ENCODE data around the gene TOP1. TPM values are rescaled to one million over a fixed set of nuclear protein-coding genes. Genes with fewer than 3 reads are reported as not detected.
A peak's percentile ranks its signal among the peaks of the same experiment; 100 is the strongest.

The TOP1 gene
- polyA plus RNA-seq, 1 of the 3 experiments (the other 2 are of a cell fraction): 11.9 TPM

- TF ChIP-seq MAX (IDR thresholded peaks at IDR 0.05; ENCODE audit: low read depth): no peak
- no peak for TF ChIP-seq POLR2AphosphoS5 (IDR thresholded peaks at IDR 0.05; ENCODE audit: low read depth, low read length)
- TF ChIP-seq MXI1 (IDR thresholded peaks at IDR 0.05; ENCODE audit: low read depth, low read length): no peak
- no peak for TF ChIP-seq NRF1 (IDR thresholded peaks at IDR 0.05; ENCODE audit: low read depth, low read length)
- no peak for TF ChIP-seq TAF1 (IDR thresholded peaks at IDR 0.05; ENCODE audit: borderline replicate concordance, low read depth, low read length)
- TF ChIP-seq EZH2phosphoT487 (IDR thresholded peaks at IDR 0.05; ENCODE audit: borderline replicate concordance, low read depth): no peak
- no peak for TF ChIP-seq PBX3 (IDR thresholded peaks at IDR 0.05)
- no peak for TF ChIP-seq GABPA (IDR thresholded peaks at IDR 0.05; ENCODE audit: low read depth)
Observed at GRCh38 chr20:41007481-41007880, 21.1 kb upstream of the TOP1 start (continued).

GRCh38 chr20:41009946-41010345, 18.7 kb upstream of the TOP1 start:
- Histone ChIP-seq H2AFZ (ENCODE audit: low read depth) (peak overlapping the region; percentile 81), H3K27me3 (ENCODE audit: insufficient read depth) (no peaks in the 10 kb centered on the region), H3K27ac (ENCODE audit: low read depth in 2 of 2, low read length in 1 of 2) (peak overlapping the region in 1 of 2 experiments; percentile 66; a peak in 2 of 4 replicates), H3K79me2 (ENCODE audit: insufficient read depth) (no peaks in the 10 kb centered on the region), H3K4me3 (ENCODE audit: low read depth in 2 of 2, low read length in 1 of 2) (no peak overlapping the region), H3K4me2 (peak overlapping the region; percentile 54; the same call in 1 of the 2 replicates), H4K20me1 (ENCODE audit: insufficient read depth) (no peaks in the 10 kb centered on the region), H3K9me3 (no peaks in the 10 kb centered on the region), H3K36me3 (replicated peaks in 1 of 2; ENCODE audit: control insufficient read depth in 1 of 2, insufficient read depth in 2 of 2, low read length in 1 of 2) (no peaks in the 10 kb centered on the region), H3K9ac (peak overlapping the region; percentile 1; the same call in 1 of the 2 replicates), H3K9me2 (no peaks in the 10 kb centered on the region), H3K4me1 (ENCODE audit: control insufficient read depth in 1 of 2, insufficient read depth in 2 of 2, low read depth in 1 of 2, low read length in 1 of 2) (peaks cover 5 to 47% of the 10 kb centered on the region in 2 experiments; a peak in 3 of 4 replicates), H3F3A (replicated peaks; ENCODE audit: insufficient read depth) (peaks cover 13% of the 10 kb centered on the region)
- WGBS (ENCODE audit: low lambda C conversion rate): 72% methylated on average over 3 of the region's 3 CpGs
- no peak for TF ChIP-seq GABPA (IDR thresholded peaks at IDR 0.05; ENCODE audit: low read depth)
- TF ChIP-seq EZH2phosphoT487 (IDR thresholded peaks at IDR 0.05; ENCODE audit: borderline replicate concordance, low read depth): no peak
- TF ChIP-seq GATA2 (CRISPR knock-in tag; IDR thresholded peaks at IDR 0.05): no peak
- no peak for TF ChIP-seq FOSL2 (IDR thresholded peaks at IDR 0.05; ENCODE audit: borderline replicate concordance, low read depth)
- no peak for TF ChIP-seq TAF1 (IDR thresholded peaks at IDR 0.05; ENCODE audit: borderline replicate concordance, low read depth, low read length)
- TF ChIP-seq PBX3 (IDR thresholded peaks at IDR 0.05): no peak
- TF ChIP-seq IRF3 (IDR thresholded peaks at IDR 0.05; ENCODE audit: low read depth, low read length): no peak
- TF ChIP-seq USF1 (IDR thresholded peaks at IDR 0.05; ENCODE audit: borderline replicate concordance, low read depth): no peak
- no peak for TF ChIP-seq CTCF (IDR thresholded peaks at IDR 0.05)
- CTCF ChIA-PET: interaction anchor here (0.8 to 1.6 kb wide), 4 partner anchors 19 to 330 kb away, joined by 3 to 6 read pairs (median 4); no protein-coding TSS in a partner anchor
- POLR2A ChIA-PET: interaction anchor here (0.6 kb wide), 1 partner anchor 18 kb away, joined by 3 read pairs; no protein-coding TSS in a partner anchor
- no peak for DNase-seq
